Measurements from ENCODE around the gene HSD11B2. TPM values are rescaled to one million over a fixed set of nuclear protein-coding genes. Genes with fewer than 3 reads are reported as not detected.

HSD11B2 gene
- total RNA-seq, 1 experiment from 2014 or later: 0.77 TPM

GRCh38 chr16:67395105-67395457, 35.8 kb upstream of the HSD11B2 start:
- in situ Hi-C loops (cut with HindIII; ENCODE audit: low pct_unique_long_range_greater_than_20kb, low sequenced_read_pairs): no loop called here
- no peak for DNase-seq (ENCODE audit: low read depth, low spot score)

GRCh38 chr16:67395458-67396158, 35.3 kb upstream of the HSD11B2 start:
- no peak overlapping the region for H3K4me3 ChIP-seq (ENCODE audit: low read depth in 2 of 2, low read length in 2 of 2)
- H3K9me3 ChIP-seq (ENCODE audit: control insufficient read depth, insufficient read depth, low read depth, low read length): no peaks in the 10 kb centered on the region
- no peak for DNase-seq (ENCODE audit: low read depth, low spot score)
- ATAC-seq: no peak
- ChIA-PET CTCF (interaction anchor here (0.5 kb wide), 1 partner anchor 1677 kb away, joined by 3 read pairs; no protein-coding TSS in a partner anchor), POLR2A (no interaction called here)
- H3K27me3 ChIP-seq (ENCODE audit: control insufficient read depth, insufficient read depth, low read length): no peaks in the 10 kb centered on the region
- no TSS peak for BruUV-seq (replicated peaks)
- no peaks in the 10 kb centered on the region for H3K36me3 ChIP-seq (ENCODE audit: control insufficient read depth, insufficient read depth, low read length)
- no peaks in the 10 kb centered on the region; the same call in 1 of the 2 replicates for H3K4me1 ChIP-seq (ENCODE audit: control insufficient read depth, insufficient read depth, low read length)
- TF ChIP-seq REST (IDR thresholded peaks at IDR 0.05; ENCODE audit: insufficient read depth in 1 of 2, low read depth in 2 of 2, low read length in 1 of 2) (no peak), POLR2AphosphoS5 (IDR thresholded peaks at IDR 0.05; ENCODE audit: low read depth, low read length) (no peak), CTCF (IDR thresholded peaks at IDR 0.05) (no peak), TCF7L2 (IDR thresholded peaks at IDR 0.05; ENCODE audit: low read depth, low read length) (no peak), SIN3A (IDR thresholded peaks at IDR 0.05; ENCODE audit: borderline replicate concordance, insufficient read depth, low read depth, low read length) (no peak)
- no peak overlapping the region for H3K27ac ChIP-seq (ENCODE audit: low read length)
- in situ Hi-C loops (cut with HindIII; ENCODE audit: low pct_unique_long_range_greater_than_20kb, low sequenced_read_pairs) (no loop called here), intact Hi-C loops (cut with micrococcal nuclease; ENCODE audit: unreplicated experiment) (no loop called here)

More at GRCh38 chr16:67395105-67395457, 35.8 kb upstream of the HSD11B2 start:
- no TSS peak for BruUV-seq (replicated peaks)
- POLR2A ChIA-PET: no interaction called here
- no peaks in the 10 kb centered on the region; the same call in 1 of the 2 replicates for H3K4me1 ChIP-seq (ENCODE audit: control insufficient read depth, insufficient read depth, low read length)
- CTCF ChIA-PET: no interaction called here
- H3K27me3 ChIP-seq (ENCODE audit: control insufficient read depth, insufficient read depth, low read length): no peaks in the 10 kb centered on the region
- ATAC-seq: no peak
- H3K4me3 ChIP-seq (ENCODE audit: low read depth in 2 of 2, low read length in 2 of 2): no peak overlapping the region
- no peak for TF ChIP-seq CTCF (IDR thresholded peaks at IDR 0.05)
- no peak for TF ChIP-seq SIN3A (IDR thresholded peaks at IDR 0.05; ENCODE audit: borderline replicate concordance, insufficient read depth, low read depth, low read length)
- no peak for TF ChIP-seq TCF7L2 (IDR thresholded peaks at IDR 0.05; ENCODE audit: low read depth, low read length)
- TF ChIP-seq REST (IDR thresholded peaks at IDR 0.05; ENCODE audit: insufficient read depth in 1 of 2, low read depth in 2 of 2, low read length in 1 of 2): no peak
- no peak for TF ChIP-seq POLR2AphosphoS5 (IDR thresholded peaks at IDR 0.05; ENCODE audit: low read depth, low read length)
- H3K9me3 ChIP-seq (ENCODE audit: control insufficient read depth, insufficient read depth, low read depth, low read length): no peaks in the 10 kb centered on the region
- no peak overlapping the region for H3K27ac ChIP-seq (ENCODE audit: low read length)
- no peaks in the 10 kb centered on the region for H3K36me3 ChIP-seq (ENCODE audit: control insufficient read depth, insufficient read depth, low read length)
- intact Hi-C loops (cut with micrococcal nuclease; ENCODE audit: unreplicated experiment): no loop called here
